Gastroesophageal sphincter (tissue), 4 donors: ENCODE data around the gene IGLL5. TPM values are rescaled to one million over a fixed set of nuclear protein-coding genes. Genes with fewer than 3 reads are reported as not detected.

Experiments used
- ATAC-seq: fragments of 150-250 bp; one replicate; pipeline ENCODE4 v1.9.1; 2016; ENCODE audit warnings: mild to moderate bottlenecking, moderate library complexity
- H3K27ac ChIP-seq, 4 donors: fragments of 200-600 bp; sonication (generic) in 3 of 4; 1 replicate in 3 of 4; 2 replicates in 1 of 4; pipeline ENCODE4 v1.5.1; 2016 to 2019
- H3K27me3 ChIP-seq: fragments of 200-600 bp; sonication (generic); one replicate; pipeline ENCODE4 v1.5.1; 2019
- H3K36me3 ChIP-seq, 2 donors: fragments of 200-600 bp; sonication (generic); one replicate each; pipeline ENCODE4 v1.5.1; 2019; ENCODE audit warnings: control low read depth in 1 of 2
- H3K4me1 ChIP-seq, 3 donors: fragments of 200-600 bp; sonication (generic); 1 replicate in 2 of 3; 2 replicates in 1 of 3; pipeline ENCODE4 v1.5.1; 2016 to 2019; ENCODE audit warnings: control low read depth in 2 of 3
- H3K4me3 ChIP-seq, 2 donors: fragments of 200-600 bp; sonication (generic); one replicate each; pipeline ENCODE4 v1.5.1; 2019; ENCODE audit warnings: mild to moderate bottlenecking in 1 of 2, moderate library complexity in 1 of 2
- H3K9me3 ChIP-seq, 3 donors: fragments of 200-600 bp; sonication (generic); one replicate each; pipeline ENCODE4 v1.5.1; 2017 to 2019; ENCODE audit warnings: control low read depth in 2 of 3
- EP300 ChIP-seq: sonication (generic); formaldehyde crosslinking; IDR thresholded peaks from one replicate; pipeline ENCODE4 v1.6.1; 2017; ENCODE audit warnings: antibody characterized with exemption, mild to moderate bottlenecking
- POLR2A ChIP-seq, 2 donors: fragments of 450-650 bp; IDR thresholded peaks; one replicate each; pipeline ENCODE4 v1.6.1; 2017; ENCODE audit warnings: antibody characterized with exemption in 2 of 2, mild to moderate bottlenecking in 2 of 2, moderate library complexity in 1 of 2
- POLR2AphosphoS5 ChIP-seq: sonication (generic); formaldehyde crosslinking; IDR thresholded peaks from one replicate; pipeline ENCODE4 v1.6.1; 2017; ENCODE audit warnings: antibody characterized with exemption
- WGBS, 2 donors: methylation state at CpG; one replicate each; pipeline ENCODE4 v1.1.5; 2018; ENCODE audit warnings: low coverage in 1 of 2; 5-methylcytosine and 5-hydroxymethylcytosine counted together
- total RNA-seq, 4 donors: library from RNA; depleted of rRNA; stranded (reverse); fragments of >200 nt; gene quantifications; one replicate each; pipeline ENCODE4 v1.1.0, GENCODE V29; 2016
- TF ChIP-seq, protein P1 (sequence below), 4 experiments: fragments of 200-600 bp in 2 of 4; fragments of 450-650 bp in 2 of 4; sonication (generic) in 1 of 4; IDR thresholded peaks; one replicate each; pipeline ENCODE4 v1.5.1; 2017 to 2019; ENCODE audit warnings: antibody characterized with exemption in 4 of 4, mild to moderate bottlenecking in 2 of 4, moderate library complexity in 2 of 4

The IGLL5 gene
- total RNA-seq, 4 donors from 2014 or later: 4.1 TPM; not detected in 3

DNA sequence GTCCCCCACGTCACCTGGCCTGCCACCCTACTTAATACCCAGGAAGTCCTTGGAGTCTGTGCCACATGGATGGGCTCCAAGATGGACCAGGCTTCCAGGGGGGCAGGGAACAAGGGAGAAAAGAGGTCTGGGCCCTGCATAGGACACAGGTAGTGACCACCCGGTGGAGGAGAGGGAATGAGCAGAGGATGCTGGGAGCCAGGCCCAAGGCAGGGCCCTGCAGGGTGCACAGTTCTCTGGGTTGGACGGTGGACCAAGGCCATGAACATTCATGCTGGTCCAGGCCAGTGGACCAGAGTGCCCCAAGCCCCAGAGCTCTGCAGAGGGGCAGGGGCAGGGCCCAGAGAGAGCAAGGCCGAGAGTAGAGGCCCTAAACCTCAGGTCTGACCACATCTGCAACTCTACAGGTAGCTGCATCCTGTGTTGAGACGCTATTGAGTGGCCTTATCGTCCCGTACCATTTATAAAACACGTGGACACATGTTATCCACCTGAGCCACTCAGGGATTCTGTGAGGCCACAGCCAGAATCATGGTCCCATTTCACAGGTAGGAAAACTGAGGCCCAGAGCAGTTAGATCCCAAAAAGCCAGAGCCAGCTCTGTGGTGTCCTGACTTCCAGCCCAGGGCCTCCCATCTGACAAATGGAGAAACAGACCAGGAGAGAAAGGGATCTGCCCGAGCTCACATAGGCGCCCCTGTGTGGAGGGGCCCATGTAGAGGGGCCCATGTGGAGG lies 46.4 kb downstream of the IGLL5 start:
- Histone ChIP-seq H3K4me1 (no peaks in the 10 kb centered on the region), H3K27me3 (peaks cover 27% of the 10 kb centered on the region), H3K4me3 (no peak overlapping the region), H3K27ac (no peak overlapping the region), H3K36me3 (no peaks in the 10 kb centered on the region), H3K9me3 (no peaks in the 10 kb centered on the region)
- no peak for ATAC-seq
- 70 to 88% methylated on average over 5 to 6 of the region's 10 CpGs for WGBS, 2 donors
- no peak for TF ChIP-seq POLR2AphosphoS5
- no peak for TF ChIP-seq POLR2A (IDR thresholded peaks at IDR 0.05)
- no peak for TF ChIP-seq EP300
- TF ChIP-seq, protein P1, sequence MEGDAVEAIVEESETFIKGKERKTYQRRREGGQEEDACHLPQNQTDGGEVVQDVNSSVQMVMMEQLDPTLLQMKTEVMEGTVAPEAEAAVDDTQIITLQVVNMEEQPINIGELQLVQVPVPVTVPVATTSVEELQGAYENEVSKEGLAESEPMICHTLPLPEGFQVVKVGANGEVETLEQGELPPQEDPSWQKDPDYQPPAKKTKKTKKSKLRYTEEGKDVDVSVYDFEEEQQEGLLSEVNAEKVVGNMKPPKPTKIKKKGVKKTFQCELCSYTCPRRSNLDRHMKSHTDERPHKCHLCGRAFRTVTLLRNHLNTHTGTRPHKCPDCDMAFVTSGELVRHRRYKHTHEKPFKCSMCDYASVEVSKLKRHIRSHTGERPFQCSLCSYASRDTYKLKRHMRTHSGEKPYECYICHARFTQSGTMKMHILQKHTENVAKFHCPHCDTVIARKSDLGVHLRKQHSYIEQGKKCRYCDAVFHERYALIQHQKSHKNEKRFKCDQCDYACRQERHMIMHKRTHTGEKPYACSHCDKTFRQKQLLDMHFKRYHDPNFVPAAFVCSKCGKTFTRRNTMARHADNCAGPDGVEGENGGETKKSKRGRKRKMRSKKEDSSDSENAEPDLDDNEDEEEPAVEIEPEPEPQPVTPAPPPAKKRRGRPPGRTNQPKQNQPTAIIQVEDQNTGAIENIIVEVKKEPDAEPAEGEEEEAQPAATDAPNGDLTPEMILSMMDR (IDR thresholded peaks at IDR 0.05): no peak

DNA sequence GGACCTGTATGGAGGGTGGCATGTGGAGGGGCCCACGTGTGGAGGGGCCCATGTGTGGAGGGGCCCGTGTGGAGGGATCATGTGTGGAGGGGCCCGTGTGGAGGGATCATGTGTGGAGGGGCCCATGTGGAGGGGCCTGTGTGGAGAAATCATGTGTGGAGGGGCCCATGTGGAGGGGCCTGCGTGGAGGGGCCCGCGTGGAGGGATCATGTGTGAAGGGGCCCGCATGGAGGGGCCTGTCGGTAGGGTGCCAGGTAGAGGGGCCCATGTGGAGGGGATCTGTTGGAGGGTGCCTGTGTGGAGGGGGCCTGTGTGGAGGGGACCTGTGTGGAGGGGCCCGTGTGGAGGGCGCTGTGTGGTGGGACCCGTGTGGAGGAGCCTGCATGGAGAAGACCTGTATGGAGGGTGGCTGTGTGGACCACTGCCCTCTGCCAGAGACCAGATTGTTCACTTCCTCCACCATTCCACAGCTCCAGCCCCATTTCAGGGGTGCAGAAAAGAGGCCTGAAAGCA lies 47.0 kb downstream of the IGLL5 start:
- Histone ChIP-seq H3K4me1 (no peaks in the 10 kb centered on the region), H3K4me3 (no peak overlapping the region), H3K9me3 (no peaks in the 10 kb centered on the region), H3K27me3 (peaks cover 22% of the 10 kb centered on the region), H3K27ac (no peak overlapping the region), H3K36me3 (no peaks in the 10 kb centered on the region)
- TF ChIP-seq POLR2A (IDR thresholded peaks at IDR 0.05) (no peak), EP300 (no peak), POLR2AphosphoS5 (no peak)
- TF ChIP-seq, protein P1 (IDR thresholded peaks at IDR 0.05): no peak
- 63% methylated on average over 5 of the region's 11 CpGs; no CpG with 5 or more reads in 1 of the 2 donors for WGBS, 2 donors
- ATAC-seq: no peak

DNA sequence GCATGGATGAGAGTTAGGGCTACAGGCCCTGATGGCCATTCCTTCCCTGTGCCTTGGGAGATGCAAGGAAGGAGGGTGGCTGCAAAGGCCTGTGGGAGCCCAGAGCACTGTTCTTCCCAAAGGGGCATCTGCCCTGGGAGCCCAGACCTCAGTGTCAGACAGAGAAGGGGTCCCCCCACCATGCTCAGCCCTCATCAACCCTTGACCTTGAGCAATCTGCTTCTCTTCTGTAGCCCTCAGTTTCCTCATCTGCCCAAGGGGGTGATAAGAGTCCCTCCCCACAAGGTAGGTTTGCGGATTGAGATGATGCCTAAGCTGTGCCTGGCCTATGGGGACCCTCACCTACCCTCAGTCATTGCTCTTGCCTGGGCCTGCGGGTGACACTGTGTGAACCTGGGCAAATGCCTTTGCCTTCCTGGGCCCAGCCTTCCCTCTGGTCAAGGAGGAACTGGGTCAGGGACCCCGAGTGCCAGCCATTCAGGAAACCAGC lies 47.5 kb downstream of the IGLL5 start:
- H3K36me3 ChIP-seq: no peaks in the 10 kb centered on the region
- TF ChIP-seq, protein P1 (IDR thresholded peaks at IDR 0.05): no peak
- TF ChIP-seq POLR2AphosphoS5 (no peak), EP300 (no peak), POLR2A (IDR thresholded peaks at IDR 0.05) (no peak)
- H3K27ac ChIP-seq: no peak overlapping the region
- H3K4me3 ChIP-seq: no peak overlapping the region
- no CpG with 5 or more reads among the region's 3 CpGs for WGBS, 2 donors
- H3K9me3 ChIP-seq: no peaks in the 10 kb centered on the region
- H3K27me3 ChIP-seq: peaks cover 20% of the 10 kb centered on the region
- no peaks in the 10 kb centered on the region for H3K4me1 ChIP-seq
- ATAC-seq: no peak

DNA sequence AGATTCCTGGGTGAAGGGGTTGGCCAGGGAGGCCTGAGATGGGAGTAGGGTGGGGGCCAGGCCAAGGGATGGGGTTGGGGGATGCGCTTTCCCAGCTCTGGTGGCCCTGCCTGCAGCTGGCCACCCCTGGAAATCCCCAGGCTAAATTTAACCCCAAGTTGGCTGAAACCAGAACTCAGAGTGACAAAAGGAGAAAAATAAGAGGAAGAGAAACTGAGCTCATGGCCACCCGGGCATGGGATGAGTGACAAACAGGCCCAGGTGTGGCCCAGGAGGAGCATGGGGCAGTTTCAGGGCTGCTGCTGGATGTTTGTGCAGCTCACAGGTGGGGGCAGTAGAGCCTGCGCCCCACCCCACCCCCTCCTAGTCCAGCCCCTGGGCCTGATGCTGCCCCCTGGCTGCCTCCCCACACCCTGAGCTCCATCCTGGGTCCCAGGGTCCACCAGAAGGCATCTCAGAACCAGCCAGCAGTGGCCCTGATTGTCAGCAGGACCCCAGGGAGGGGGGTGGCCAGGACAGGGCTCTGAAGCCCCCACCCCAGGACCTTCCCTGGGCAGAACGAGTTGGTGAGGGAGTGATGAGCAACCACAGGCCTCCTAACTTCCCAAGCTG lies 48.0 kb downstream of the IGLL5 start:
- WGBS, 2 donors: 73% methylated on average over 2 of the region's 4 CpGs; no CpG with 5 or more reads in 1 of the 2 donors
- no peak for ATAC-seq
- Histone ChIP-seq H3K4me1 (no peaks in the 10 kb centered on the region), H3K27ac (no peak overlapping the region), H3K27me3 (peaks cover 15% of the 10 kb centered on the region), H3K9me3 (no peaks in the 10 kb centered on the region), H3K36me3 (no peaks in the 10 kb centered on the region), H3K4me3 (no peak overlapping the region)
- no peak for TF ChIP-seq POLR2AphosphoS5
- no peak for TF ChIP-seq POLR2A (IDR thresholded peaks at IDR 0.05)
- no peak for TF ChIP-seq EP300

DNA sequence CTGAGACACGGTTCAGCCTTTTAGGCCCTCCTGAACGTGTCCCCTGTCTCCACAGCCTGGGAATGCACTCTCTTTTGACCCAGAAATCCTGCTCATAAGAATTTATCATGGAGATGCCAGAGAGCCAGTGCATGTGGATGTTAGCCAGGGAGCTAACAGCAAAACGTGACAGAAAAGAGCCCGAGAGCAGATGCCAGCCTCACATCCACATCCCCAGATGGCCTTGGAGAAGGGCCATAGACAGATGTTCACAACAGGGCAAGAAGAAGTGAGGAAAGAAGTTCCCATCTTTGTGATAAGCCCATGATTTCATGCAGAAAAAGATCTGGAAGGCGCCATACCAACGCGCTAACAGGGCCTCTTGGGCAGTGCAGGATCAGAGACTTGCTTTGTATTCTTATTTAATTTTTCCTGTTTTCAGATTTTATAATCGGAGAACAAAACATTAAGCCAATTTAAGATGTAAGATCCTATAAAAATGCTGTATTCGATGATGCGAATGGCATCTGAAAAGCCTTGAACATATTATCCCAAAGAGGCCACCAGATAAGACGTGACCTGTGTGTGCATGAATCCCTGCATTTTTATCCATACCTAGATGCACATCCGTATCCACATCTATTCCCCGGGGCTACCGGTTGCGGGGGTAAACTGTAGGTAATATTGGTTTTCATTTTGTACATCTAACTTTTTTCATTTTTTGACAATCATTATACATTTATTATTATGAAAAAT lies 48.7 kb downstream of the IGLL5 start:
- Histone ChIP-seq H3K4me3 (no peak overlapping the region), H3K27ac (no peak overlapping the region), H3K4me1 (no peaks in the 10 kb centered on the region), H3K9me3 (no peaks in the 10 kb centered on the region), H3K36me3 (no peaks in the 10 kb centered on the region), H3K27me3 (peaks cover 8% of the 10 kb centered on the region)
- WGBS, 2 donors: 80 to 82% methylated on average over 10 to 13 of the region's 15 CpGs
- no peak for ATAC-seq
- TF ChIP-seq, protein P1 (IDR thresholded peaks at IDR 0.05): no peak
- TF ChIP-seq EP300 (no peak), POLR2AphosphoS5 (no peak), POLR2A (IDR thresholded peaks at IDR 0.05) (no peak)
